CD4-positive, alpha-beta T cell treated with Interleukin-17A for 4 hours (primary cell): ENCODE data around the gene CFAP61.

Experiments used
- DNase-seq: peaks from one replicate; pipeline ENCODE4 v3.0.0-alpha.2; 2020; ENCODE audit warnings: mixed read lengths

The CFAP61 gene

GRCh38 chr20:20292472-20292871 lies 240.1 kb downstream of the CFAP61 start:
- DNase-seq, result no peak

GRCh38 chr20:20293141-20293540 lies 240.8 kb downstream of the CFAP61 start:
- no peak for DNase-seq

GRCh38 chr20:20293691-20294385 lies 241.5 kb downstream of the CFAP61 start:
- DNase-seq, result no peak

DNA sequence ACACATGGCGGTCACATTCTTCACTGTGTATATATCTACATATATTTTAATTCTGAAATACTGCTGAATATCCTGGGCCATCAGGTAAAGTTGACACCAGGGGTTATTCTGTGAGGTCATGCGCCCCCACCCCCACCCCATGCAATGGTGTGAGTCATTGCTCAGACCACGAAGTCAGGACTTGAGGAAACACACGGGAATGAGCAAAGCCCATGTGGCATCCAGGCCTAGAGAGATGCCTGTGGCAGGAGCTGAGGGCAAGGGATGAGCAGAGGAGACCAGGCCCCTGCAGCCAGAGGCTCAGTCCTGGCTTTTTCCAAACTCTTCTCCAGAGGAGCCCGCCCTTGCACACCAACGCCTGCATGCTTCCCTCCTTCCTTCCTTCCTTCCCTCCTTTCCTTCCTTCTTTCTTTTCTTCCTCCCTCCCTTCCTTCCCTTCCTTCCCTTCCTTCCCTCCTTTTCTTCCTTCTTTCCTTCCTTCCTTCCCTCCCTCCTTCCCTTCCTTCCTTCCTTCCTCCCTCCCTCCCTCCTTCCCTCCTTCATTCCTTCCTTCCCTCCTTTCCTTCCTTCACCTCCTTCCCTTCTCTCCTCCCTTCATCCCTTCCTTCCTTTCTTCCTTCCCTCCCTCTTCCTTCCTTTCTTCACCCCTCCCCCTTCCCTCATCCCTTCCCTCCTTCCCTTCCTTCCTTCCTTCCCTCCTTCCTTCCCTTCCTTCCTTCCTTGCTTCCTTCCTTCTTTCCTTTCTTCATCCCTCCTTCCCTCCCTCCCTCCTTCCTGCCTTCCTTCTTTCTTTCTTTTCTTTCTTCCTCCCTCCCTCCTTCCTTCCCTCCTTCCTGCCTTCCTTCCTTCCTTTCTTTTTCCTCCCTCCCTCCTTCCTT lies 243.5 kb downstream of the CFAP61 start:
- no peak for DNase-seq

DNA sequence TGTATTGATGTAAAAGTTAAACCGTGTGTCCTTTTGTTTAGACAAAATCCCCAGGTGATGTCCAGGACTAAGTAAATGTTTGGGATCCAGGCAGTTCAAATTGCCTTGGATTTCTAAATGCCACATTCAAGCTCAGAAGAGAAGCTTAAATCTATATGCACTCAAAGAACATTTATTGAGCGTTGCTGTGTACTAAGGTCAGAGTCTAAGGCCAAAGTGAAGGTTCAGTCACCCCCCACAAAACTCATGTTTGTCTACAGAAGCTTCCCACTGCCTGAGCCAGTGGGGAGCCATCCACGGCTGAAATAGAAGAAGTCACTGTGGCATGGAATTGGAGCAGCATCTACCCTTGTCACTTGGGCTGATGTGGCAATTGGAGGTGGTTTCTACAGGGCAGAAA lies 244.8 kb downstream of the CFAP61 start:
- no peak for DNase-seq

DNA sequence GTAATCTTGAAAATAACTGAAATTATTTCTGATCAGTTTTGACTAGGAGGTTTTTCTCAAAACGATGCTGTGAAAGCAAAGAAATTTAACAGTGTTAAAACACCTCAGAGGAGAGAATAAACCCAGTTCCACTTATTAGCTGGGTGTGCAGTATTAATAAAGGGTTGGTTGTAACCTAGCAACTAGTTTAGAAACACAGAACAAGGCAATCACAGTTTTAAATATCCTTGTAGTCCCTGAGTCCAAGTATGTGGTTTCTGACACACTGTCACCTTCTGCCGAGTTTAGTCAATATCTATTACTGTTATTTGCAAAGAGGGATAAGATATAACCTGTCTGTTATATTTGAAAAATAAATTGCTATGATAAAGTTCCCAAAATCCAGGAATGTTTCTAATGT lies 245.4 kb downstream of the CFAP61 start:
- no peak for DNase-seq

DNA sequence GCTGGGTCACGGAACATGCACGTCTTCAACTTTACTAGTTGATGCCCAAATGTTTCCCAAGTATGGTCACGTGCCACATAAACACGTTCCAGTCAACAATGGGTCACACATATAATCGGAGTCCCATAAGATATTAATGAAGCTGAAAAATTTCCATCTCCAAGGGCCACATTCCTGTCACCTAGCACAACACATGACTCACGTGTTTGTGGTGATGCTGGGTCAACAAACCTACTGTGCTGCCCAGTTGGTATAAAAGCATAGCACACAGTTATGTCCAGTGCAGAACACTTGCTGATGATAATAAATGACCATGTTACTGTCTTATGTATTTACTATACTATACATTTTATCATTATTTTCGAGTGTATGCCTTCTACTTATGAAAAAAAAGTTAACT lies 247.6 kb downstream of the CFAP61 start:
- DNase-seq, result no peak

- DNase-seq, result no peak
Observed at GRCh38 chr20:20303320-20303719, 251.0 kb downstream of the CFAP61 start.

DNA sequence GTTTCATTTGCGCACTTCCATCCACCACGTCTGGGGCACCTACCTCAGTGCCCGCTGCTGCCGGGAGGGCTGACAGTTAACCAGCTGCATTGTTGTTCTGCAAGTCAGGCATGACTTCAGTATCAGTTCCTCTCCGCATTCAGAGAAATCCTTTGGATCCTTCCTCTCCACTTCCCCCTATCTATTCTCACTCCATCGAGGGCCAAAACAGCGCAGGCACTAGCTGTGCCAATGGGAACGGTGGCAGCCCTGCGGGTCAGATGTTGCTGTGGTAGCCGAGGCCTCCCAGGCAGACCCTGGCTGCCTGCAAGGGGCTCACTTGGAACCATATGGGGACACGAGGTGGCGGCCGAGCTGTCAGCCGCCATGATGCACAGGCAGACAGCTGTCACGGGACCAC lies 251.4 kb downstream of the CFAP61 start:
- DNase-seq, result no peak

DNA sequence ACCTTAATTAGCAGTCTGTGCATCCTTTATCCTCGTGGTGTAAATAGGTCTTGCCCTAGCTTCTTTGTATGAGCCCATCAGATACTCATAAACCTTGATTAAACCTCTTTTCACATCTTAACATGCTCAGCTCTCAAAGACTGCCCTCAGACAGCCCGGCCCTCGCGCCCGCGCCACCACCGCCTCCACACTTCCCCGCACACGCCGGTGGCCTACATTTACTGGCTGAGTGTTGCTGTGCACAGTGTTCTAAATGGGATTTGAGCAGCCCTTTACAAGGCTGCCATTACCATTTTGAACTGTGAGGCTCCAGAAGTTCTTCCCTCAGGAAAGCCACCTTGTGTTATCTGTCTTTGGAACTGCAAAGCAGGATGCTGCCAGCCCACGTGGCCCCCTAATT lies 252.6 kb downstream of the CFAP61 start:
- no peak for DNase-seq

GRCh38 chr20:20312562-20312961 lies 260.2 kb downstream of the CFAP61 start:
- DNase-seq, result no peak

DNA sequence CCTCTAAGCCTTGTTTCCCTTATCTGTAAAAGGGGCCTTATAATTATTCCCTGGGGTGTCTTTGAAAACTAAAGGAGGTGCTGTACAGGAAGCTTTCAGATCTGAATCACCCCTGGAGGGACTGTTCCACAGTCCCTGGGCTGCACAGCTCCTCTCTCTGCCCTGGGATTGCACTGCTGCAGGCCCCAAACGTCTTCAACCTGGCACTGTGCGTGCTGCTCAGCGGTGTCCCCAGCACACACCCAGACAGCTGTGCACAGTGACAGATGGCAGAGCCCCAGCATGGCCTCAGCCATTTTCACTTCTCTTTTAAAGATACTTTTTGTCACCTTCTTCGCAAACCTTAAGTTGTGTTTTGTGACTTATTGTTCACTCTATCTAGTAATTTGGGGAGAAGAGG lies 264.9 kb downstream of the CFAP61 start:
- no peak for DNase-seq

DNA sequence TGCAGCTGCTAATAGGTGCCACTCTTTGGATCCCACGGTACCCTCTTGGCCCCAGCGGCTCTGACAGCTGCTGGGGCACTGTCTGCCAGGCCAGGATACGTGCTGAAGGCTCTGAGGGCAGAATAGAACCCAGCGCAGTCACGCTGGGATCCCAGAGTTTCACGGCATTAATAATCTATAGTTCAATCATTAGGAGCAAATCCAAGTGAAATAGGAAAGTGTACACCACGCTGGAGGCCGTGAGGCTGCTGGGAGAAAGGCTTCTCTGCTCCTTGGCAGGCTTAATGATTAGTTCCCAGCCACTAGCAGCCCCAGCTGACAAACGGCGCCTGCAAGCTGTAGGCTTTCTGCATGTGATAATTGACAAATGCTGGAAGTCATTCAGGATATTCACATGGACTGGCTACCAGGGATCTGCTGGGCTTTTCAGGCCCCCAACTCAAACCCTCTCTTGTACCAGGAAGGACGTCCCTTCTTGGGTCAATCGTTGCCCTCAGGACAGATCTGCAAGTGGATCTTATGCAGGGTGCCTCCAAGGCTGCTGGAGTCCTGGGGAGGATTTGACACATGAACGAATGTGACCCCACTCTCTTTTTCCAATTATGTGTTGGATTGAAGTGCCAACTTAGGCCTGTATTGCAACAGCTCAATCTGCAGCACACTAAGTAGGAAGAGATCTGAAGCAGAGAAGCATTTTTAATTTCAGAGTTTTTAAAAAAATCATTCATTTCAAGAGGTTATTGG lies 265.5 kb downstream of the CFAP61 start:
- DNase-seq, result no peak

DNA sequence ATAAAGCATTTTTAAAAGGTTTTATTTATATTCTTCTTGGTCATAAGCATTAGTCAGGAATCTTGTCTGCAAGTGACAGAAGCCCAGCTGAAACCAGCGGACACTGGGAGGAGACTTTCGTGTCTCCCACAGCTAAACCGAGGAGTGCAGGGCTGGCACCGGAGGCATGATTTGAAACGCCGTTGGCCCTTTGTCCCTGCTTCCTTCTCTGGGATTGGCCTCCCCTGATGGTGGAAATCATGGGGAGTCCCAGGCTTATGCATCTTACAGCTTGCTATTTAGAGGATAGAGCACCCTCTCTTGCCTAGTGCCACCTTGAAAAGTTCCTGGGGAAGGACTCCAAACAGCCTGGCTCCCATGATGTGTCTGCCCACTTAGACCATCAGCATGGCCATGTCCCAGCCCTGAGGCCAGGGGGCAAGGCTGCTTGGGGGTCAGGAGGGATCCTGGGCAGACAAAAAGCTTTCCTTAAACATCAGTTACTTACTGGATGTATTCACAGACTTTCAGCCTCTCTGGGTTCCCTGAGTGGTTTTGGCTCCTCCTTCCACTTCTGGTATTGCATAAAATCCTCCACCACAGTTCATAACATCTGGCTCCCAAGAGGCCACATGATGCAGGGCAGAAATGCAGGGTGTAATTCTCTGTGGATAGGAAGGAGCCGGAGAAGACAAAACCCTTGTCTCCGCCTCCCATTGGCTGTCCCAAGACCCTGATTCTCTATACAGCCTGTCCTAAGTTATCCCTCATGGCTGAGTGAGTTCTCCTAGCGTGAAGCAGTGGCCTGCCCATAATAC lies 266.2 kb downstream of the CFAP61 start:
- DNase-seq, result no peak

- DNase-seq, result no peak
Observed at GRCh38 chr20:20321134-20321533, 268.8 kb downstream of the CFAP61 start.

DNA sequence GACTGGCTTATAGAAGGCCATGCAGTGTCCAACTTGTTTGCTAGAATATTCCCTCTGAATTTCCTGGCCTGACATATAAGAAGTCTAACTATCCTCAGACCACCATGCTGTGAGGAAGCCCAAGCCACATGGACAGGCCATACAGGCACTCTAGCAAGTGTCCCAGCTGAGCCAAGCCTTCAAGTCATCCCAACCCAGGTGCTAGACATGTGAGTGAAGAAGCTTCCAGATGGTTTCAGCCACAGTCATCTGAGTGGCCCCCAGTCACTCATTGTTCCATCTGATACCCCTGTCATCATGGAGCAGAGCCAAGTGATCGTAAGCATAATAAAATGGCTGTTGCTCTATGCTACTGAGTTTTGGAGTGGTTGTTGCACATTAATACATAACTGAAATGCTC lies 269.6 kb downstream of the CFAP61 start:
- no peak for DNase-seq

- DNase-seq, result no peak
Observed at GRCh38 chr20:20322912-20323311, 270.6 kb downstream of the CFAP61 start.

- no peak for DNase-seq
Observed at GRCh38 chr20:20327746-20328145, 275.4 kb downstream of the CFAP61 start.

DNA sequence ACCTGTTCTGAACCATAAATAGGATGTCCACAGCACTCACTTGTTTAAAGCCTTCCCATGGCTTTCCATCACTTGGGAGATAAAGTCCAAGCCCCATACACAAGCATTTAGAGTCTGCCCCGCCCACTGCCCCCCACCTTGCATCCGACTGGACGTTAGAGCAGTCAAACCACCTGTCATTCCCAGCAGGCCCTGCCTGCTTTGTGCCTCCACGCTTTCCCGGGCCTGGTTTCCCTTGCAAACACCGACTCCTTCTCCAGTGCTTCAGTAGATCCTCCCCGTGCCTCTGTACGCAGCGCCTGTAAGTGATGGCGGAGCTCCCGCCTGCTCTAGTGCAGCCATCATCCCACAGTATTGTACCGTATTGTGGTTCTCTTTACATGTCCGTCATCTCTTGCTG lies 277.2 kb downstream of the CFAP61 start:
- DNase-seq, result no peak

- DNase-seq, result no peak
Observed at GRCh38 chr20:20331156-20331555, 278.8 kb downstream of the CFAP61 start.

GRCh38 chr20:20331817-20332216 lies 279.5 kb downstream of the CFAP61 start:
- DNase-seq, result no peak

GRCh38 chr20:20333866-20334265 lies 281.5 kb downstream of the CFAP61 start:
- DNase-seq, result no peak

DNA sequence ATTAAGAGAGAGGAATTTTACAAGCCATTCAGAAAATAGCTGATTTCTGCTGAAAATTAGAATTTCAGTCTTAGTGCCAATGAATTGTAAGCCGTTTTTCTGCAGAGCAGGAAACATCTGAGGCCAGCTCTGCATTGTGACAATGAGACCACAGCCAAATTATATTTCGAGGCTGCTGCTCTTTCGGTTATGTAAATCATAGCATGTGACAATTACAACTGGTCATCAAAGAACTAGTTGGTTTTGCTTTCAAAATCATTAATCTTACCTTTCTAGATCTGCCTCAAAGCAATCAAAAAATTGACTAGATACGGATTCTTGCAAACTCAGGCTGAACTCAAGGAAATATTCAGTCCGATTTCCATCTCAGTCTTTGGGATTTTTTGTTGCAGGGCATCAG lies 282.2 kb downstream of the CFAP61 start:
- no peak for DNase-seq
